SK-N-SH (cell line): ENCODE data around the gene CLCN2. TPM values are rescaled to one million over a fixed set of nuclear protein-coding genes. Genes with fewer than 3 reads are reported as not detected.

Experiments used
- CTCF ChIA-PET: fragments of 300-600, 350-600 bp; formaldehyde crosslinking; extraction: SDS; loops from one replicate; lab custom pipeline; 2021; lab: Yijun Ruan, JAX
- POLR2A ChIA-PET: fragments of 350-600 bp; sonication (Branson Sonifier 250); formaldehyde crosslinking; extraction: SDS; loops from one replicate; lab custom pipeline; 2020; ENCODE audit warnings: antibody characterized with exemption, inconsistent platforms; lab: Yijun Ruan, JAX
- DNase-seq: peaks from one replicate; pipeline ENCODE4 v3.0.0; 2012
- H2AFZ ChIP-seq: fragments of 200-600 bp; sonication (generic); 2 replicates; pipeline ENCODE4 v1.8.1; 2016; ENCODE audit warnings: antibody characterized with exemption, mild to moderate bottlenecking, low read depth
- H3F3A ChIP-seq: fragments of 200-600 bp; sonication (generic); replicated peaks from 2 replicates; pipeline ENCODE3; 2016; ENCODE audit warnings: antibody characterized with exemption, mild to moderate bottlenecking; ENCODE audit not compliant: insufficient read depth
- H3K27ac ChIP-seq, 2 experiments: fragments of 200-500 bp in 1 of 2; fragments of 200-600 bp in 1 of 2; sonication (Bioruptor generic) in 1 of 2; sonication (generic), shearing (Covaris generic) in 1 of 2; 2 replicates each; pipeline versions ENCODE4 v1.5.1 to v1.6.1; 2014 to 2016; ENCODE audit warnings: low read depth in 2 of 2, inconsistent platforms in 1 of 2, low read length in 1 of 2, mild to moderate bottlenecking in 1 of 2, mixed read lengths in 1 of 2
- H3K27me3 ChIP-seq: fragments of 200-600 bp; sonication (generic), shearing (Covaris generic); 2 replicates; pipeline ENCODE4 v1.6.1; 2016; ENCODE audit warnings: mixed run types; ENCODE audit not compliant: insufficient read depth
- H3K36me3 ChIP-seq, 2 experiments: fragments of 200-500 bp in 1 of 2; fragments of 200-600 bp in 1 of 2; sonication (Bioruptor generic) in 1 of 2; sonication (generic) in 1 of 2; replicated peaks in 1 of 2; 2 replicates each; pipeline versions ENCODE3 to v1.5.1; 2014 to 2016; ENCODE audit warnings: low read length in 1 of 2, mild to moderate bottlenecking in 1 of 2; ENCODE audit not compliant: insufficient read depth in 2 of 2, control insufficient read depth in 1 of 2
- H3K4me1 ChIP-seq, 2 experiments: fragments of 200-500 bp in 1 of 2; fragments of 200-600 bp in 1 of 2; sonication (Bioruptor generic) in 1 of 2; sonication (generic), shearing (Covaris generic) in 1 of 2; 2 replicates each; pipeline versions ENCODE4 v1.5.1 to v1.6.1; 2014 to 2016; ENCODE audit warnings: low read depth in 1 of 2, low read length in 1 of 2, mixed run types in 1 of 2; ENCODE audit not compliant: insufficient read depth in 2 of 2, control insufficient read depth in 1 of 2
- H3K4me2 ChIP-seq: fragments of 200-600 bp; sonication (generic), shearing (Covaris generic); 2 replicates; pipeline ENCODE4 v1.6.1; 2017; ENCODE audit warnings: mixed run types
- H3K4me3 ChIP-seq, 2 experiments: fragments of 200-500 bp in 1 of 2; fragments of 200-600 bp in 1 of 2; sonication (Bioruptor generic) in 1 of 2; sonication (generic), shearing (Covaris generic) in 1 of 2; 2 replicates each; pipeline versions ENCODE4 v1.5.1 to v1.8.1; 2014 to 2016; ENCODE audit warnings: low read depth in 2 of 2, inconsistent platforms in 1 of 2, low read length in 1 of 2, mild to moderate bottlenecking in 1 of 2, mixed read lengths in 1 of 2, moderate library complexity in 1 of 2
- H3K79me2 ChIP-seq: fragments of 200-600 bp; sonication (generic); 2 replicates; pipeline ENCODE4 v1.8.1; 2017; ENCODE audit warnings: mild to moderate bottlenecking; ENCODE audit not compliant: insufficient read depth
- H3K9ac ChIP-seq: fragments of 200-600 bp; sonication (generic); 2 replicates; pipeline ENCODE4 v1.6.1; 2017; ENCODE audit warnings: mixed run types
- H3K9me2 ChIP-seq: fragments of 200-600 bp; sonication (generic); 2 replicates; pipeline ENCODE4 v1.6.1; 2017; ENCODE audit warnings: mixed run types
- H3K9me3 ChIP-seq: fragments of 200-600 bp; sonication (generic); 2 replicates; pipeline ENCODE4 v1.6.1; 2017; ENCODE audit warnings: mixed run types, mild to moderate bottlenecking, moderate library complexity
- H4K20me1 ChIP-seq: fragments of 200-600 bp; sonication (generic); 2 replicates; pipeline ENCODE4 v1.6.1; 2017; ENCODE audit warnings: mild to moderate bottlenecking, mixed run types; ENCODE audit not compliant: insufficient read depth
- ELF1 ChIP-seq: IDR thresholded peaks from 2 replicates; pipeline ENCODE4 v1.4.0; 2012
- EP300 ChIP-seq, 2 experiments: IDR thresholded peaks; 2 replicates each; pipeline versions ENCODE4 v1.4.0 to v1.6.1; 2012; ENCODE audit warnings: borderline replicate concordance in 1 of 2, low read depth in 1 of 2, low read length in 1 of 2
- FOSL2 ChIP-seq: IDR thresholded peaks from 2 replicates; pipeline ENCODE4 v1.4.0; 2012; ENCODE audit warnings: low read depth, mild to moderate bottlenecking, moderate library complexity, borderline replicate concordance
- FOXJ3 ChIP-seq: sonication (generic); formaldehyde crosslinking; IDR thresholded peaks from 2 replicates; pipeline ENCODE4 v1.5.1; 2020; ENCODE audit warnings: mild to moderate bottlenecking, missing genetic modification reagents
- FOXM1 ChIP-seq: IDR thresholded peaks from 2 replicates; pipeline ENCODE4 v1.4.0; 2012; ENCODE audit warnings: low read depth, mild to moderate bottlenecking
- GABPA ChIP-seq: IDR thresholded peaks from 2 replicates; pipeline ENCODE4 v1.4.0; 2012; ENCODE audit warnings: low read depth, mild to moderate bottlenecking
- IRF3 ChIP-seq: fragments of 150-350 bp; IDR thresholded peaks from 2 replicates; pipeline ENCODE4 v1.6.1; 2016; ENCODE audit warnings: mild to moderate bottlenecking, low read depth, low read length
- MXI1 ChIP-seq: IDR thresholded peaks from 2 replicates; pipeline ENCODE4 v1.6.1; 2012; ENCODE audit warnings: mild to moderate bottlenecking, low read depth, low read length, improper control_type of control experiment
- NRF1 ChIP-seq: IDR thresholded peaks from 2 replicates; pipeline ENCODE4 v1.6.1; 2012; ENCODE audit warnings: low read depth, mild to moderate bottlenecking, low read length
- REST ChIP-seq: IDR thresholded peaks from 2 replicates; pipeline ENCODE4 v1.6.1; 2012; ENCODE audit warnings: mild to moderate bottlenecking, low read depth, low read length, moderate library complexity
- RXRA ChIP-seq: IDR thresholded peaks from 2 replicates; pipeline ENCODE4 v1.4.0; 2012; ENCODE audit warnings: low read depth, mild to moderate bottlenecking, borderline replicate concordance
- SIN3A ChIP-seq: IDR thresholded peaks from 2 replicates; pipeline ENCODE4 v1.6.1; 2012; ENCODE audit warnings: low read depth, mild to moderate bottlenecking, low read length, moderate library complexity, borderline replicate concordance
- TAF1 ChIP-seq: IDR thresholded peaks from 2 replicates; pipeline ENCODE4 v1.6.1; 2012; ENCODE audit warnings: low read depth, mild to moderate bottlenecking, low read length, moderate library complexity, borderline replicate concordance
- TEAD4 ChIP-seq: IDR thresholded peaks from 2 replicates; pipeline ENCODE4 v1.4.0; 2012; ENCODE audit warnings: mild to moderate bottlenecking, borderline replicate concordance; ENCODE audit not compliant: insufficient read depth
- ZBTB33 ChIP-seq: IDR thresholded peaks from 2 replicates; pipeline ENCODE4 v1.4.0; 2012; ENCODE audit warnings: low read depth, borderline replicate concordance
- WGBS: methylation state at CpG from one replicate; pipeline ENCODE4 v1.1.6; 2017; ENCODE audit warnings: low lambda C conversion rate; 5-methylcytosine and 5-hydroxymethylcytosine counted together
- polyA plus RNA-seq, 3 experiments: library from polyadenylated mRNA; depleted of rRNA; stranded (reverse); fragments of >200 nt; gene quantifications; 2 replicates each; pipeline ENCODE4 v1.2.3, GENCODE V29; 2012
- TF ChIP-seq, protein P1 (sequence below): IDR thresholded peaks from 2 replicates; pipeline ENCODE4 v1.4.0; 2012; ENCODE audit warnings: low read depth
- TF ChIP-seq, protein P2 (sequence below): fragments of 150-350 bp; IDR thresholded peaks from 2 replicates; pipeline ENCODE4 v1.6.1; 2017; ENCODE audit warnings: antibody characterized with exemption, low read length, low read depth, borderline replicate concordance

Gene CLCN2
- 8.6 and 9.1 TPM in 2 replicates for polyA plus RNA-seq (2012; rRNA removed)
- 2.8 and 3.9 TPM in 2 replicates for polyA plus RNA-seq (2012; cell fraction: cytosol; rRNA removed)
- 38.1 TPM in 2 replicates for polyA plus RNA-seq (2012; cell fraction: nucleus; rRNA removed)

GRCh38 chr3:184361532-184361931, at the start of gene CLCN2, which contains the start of gene POLR2H:
CLCN2 (minus strand) TSS chr3:184361605; CDS start chr3:184361479, 126 bp downstream.
POLR2H (plus strand) TSS chr3:184361710; CDS start chr3:184363493, 1,783 bp downstream.
- Histone ChIP-seq H3K27ac (peak within 1 kb of the TSS; percentile 97 to 99), H4K20me1 (peaks cover 15% of the 10 kb centered on the region; the same call in 1 of the 2 replicates), H3K4me3 (peak within 1 kb of the TSS; percentile 91 to 96), H3K9me2 (no peaks in the 10 kb centered on the region), H3K36me3 (peaks cover 17 to 22% of the 10 kb centered on the region in 2 experiments), H3K9me3 (no peaks in the 10 kb centered on the region), H3K79me2 (peaks cover 46% of the 10 kb centered on the region), H2AFZ (peak within 1 kb of the TSS; percentile 77), H3K27me3 (no peaks in the 10 kb centered on the region), H3K4me1 (peaks cover 11 to 19% of the 10 kb centered on the region in 2 experiments; a peak in 2 of 4 replicates), H3K9ac (peak within 1 kb of the TSS; percentile 99), H3K4me2 (peak within 1 kb of the TSS; percentile 92), H3F3A (peaks cover 15% of the 10 kb centered on the region)
- peak; percentile 89 for DNase-seq
- TF ChIP-seq TAF1 (peak; percentile 77), RXRA (no peak), ELF1 (no peak), SIN3A (peak; percentile 73; the same call in 1 of the 2 replicates), TEAD4 (no peak), ZBTB33 (no peak), NRF1 (peak; percentile 61), EP300 (IDR thresholded peaks at IDR 0.05; ENCODE audit: borderline replicate concordance in 1 of 2, low read depth in 1 of 2, low read length in 1 of 2) (no peak), FOXM1 (no peak), GABPA (no peak), MXI1 (peak; percentile 82), FOXJ3 (CRISPR knock-in tag) (no peak), IRF3 (no peak), REST (peak; percentile 13; the same call in 1 of the 2 replicates), FOSL2 (no peak; the same call in 1 of the 2 replicates)
- TF ChIP-seq, protein P1, sequence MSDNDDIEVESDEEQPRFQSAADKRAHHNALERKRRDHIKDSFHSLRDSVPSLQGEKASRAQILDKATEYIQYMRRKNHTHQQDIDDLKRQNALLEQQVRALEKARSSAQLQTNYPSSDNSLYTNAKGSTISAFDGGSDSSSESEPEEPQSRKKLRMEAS, result no peak
- TF ChIP-seq, protein P2, sequence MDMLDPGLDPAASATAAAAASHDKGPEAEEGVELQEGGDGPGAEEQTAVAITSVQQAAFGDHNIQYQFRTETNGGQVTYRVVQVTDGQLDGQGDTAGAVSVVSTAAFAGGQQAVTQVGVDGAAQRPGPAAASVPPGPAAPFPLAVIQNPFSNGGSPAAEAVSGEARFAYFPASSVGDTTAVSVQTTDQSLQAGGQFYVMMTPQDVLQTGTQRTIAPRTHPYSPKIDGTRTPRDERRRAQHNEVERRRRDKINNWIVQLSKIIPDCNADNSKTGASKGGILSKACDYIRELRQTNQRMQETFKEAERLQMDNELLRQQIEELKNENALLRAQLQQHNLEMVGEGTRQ, result no peak
- CTCF ChIA-PET, result interaction anchor here (0.8 to 1.9 kb wide), 8 partner anchors 8 to 152 kb away, joined by 3 to 9 read pairs (median 3); no protein-coding TSS in a partner anchor
- 3% methylated on average over 6 of the region's 56 CpGs for WGBS
- POLR2A ChIA-PET, result interaction anchor here (0.8 to 2.7 kb wide), 4 partner anchors 15 to 199 kb away, joined by 4 to 14 read pairs (median 10); partner anchors contain the start of gene FAM131A
